IPS DF 6.9 (cell line): Measurements from ENCODE around the gene PMVK.
"Not testable (repeated sequence)": the region's sequence is repeated elsewhere in the genome, so short reads cannot be mapped to it uniquely, and the experiment has no call there.

ENCODE experiments used
- DNase-seq: peaks from one replicate; pipeline ENCODE4 v3.0.0-alpha.2; 2013; ENCODE audit warnings: low read depth, low spot score
- H3K27ac ChIP-seq: one replicate; pipeline ENCODE4 v1.5.1; 2013; ENCODE audit warnings: low read length, control low read depth
- H3K27me3 ChIP-seq: 2 replicates; pipeline ENCODE4 v1.6.1; 2013; ENCODE audit warnings: mild to moderate bottlenecking, low read length; ENCODE audit not compliant: control insufficient read depth, insufficient read depth
- H3K36me3 ChIP-seq: 2 replicates; pipeline ENCODE4 v1.6.1; 2013; ENCODE audit warnings: low read length; ENCODE audit not compliant: control insufficient read depth, insufficient read depth
- H3K4me1 ChIP-seq: 2 replicates; pipeline ENCODE4 v1.6.1; 2013; ENCODE audit warnings: low read length; ENCODE audit not compliant: control insufficient read depth, insufficient read depth
- H3K4me3 ChIP-seq: 2 replicates; pipeline ENCODE4 v1.5.1; 2013; ENCODE audit warnings: mild to moderate bottlenecking, low read length
- H3K9me3 ChIP-seq: 2 replicates; pipeline ENCODE4 v1.6.1; 2013; ENCODE audit warnings: low read length, inconsistent platforms; ENCODE audit not compliant: control insufficient read depth, insufficient read depth
- WGBS: extraction: QIAGEN DNeasy Blood & Tissue Kit; methylation state at CpG from one replicate; pipeline ENCODE4 v1.1.7; 2013; ENCODE audit warnings: mixed read lengths, missing lambda C conversion rate; ENCODE audit not compliant: insufficient read length, insufficient coverage; 5-methylcytosine and 5-hydroxymethylcytosine counted together

The PMVK gene

DNA sequence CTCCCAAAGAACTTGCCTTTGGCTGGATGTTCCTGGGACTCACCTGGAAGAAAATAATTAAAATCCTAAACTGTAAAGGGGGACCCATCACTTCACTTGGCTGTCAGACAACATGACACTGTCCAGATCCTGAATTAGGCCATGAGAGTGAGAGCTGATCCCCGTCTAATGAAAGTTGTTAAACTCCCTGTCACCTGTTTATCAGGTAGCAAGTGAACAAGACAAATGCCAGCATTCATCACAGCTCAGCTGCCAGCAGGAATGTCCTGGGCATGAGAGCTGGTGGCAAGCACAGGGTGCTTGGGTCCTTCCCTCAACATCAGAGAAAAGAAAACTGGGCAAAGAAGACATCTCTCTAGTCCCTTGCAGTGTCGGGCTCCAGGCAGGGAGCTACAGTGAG lies 23.8 kb downstream of the PMVK start:
- H3K36me3 ChIP-seq: no peaks in the 10 kb centered on the region
- WGBS: no CpG with 5 or more reads among the region's 2 CpGs
- H3K4me3 ChIP-seq: no peak overlapping the region

DNA sequence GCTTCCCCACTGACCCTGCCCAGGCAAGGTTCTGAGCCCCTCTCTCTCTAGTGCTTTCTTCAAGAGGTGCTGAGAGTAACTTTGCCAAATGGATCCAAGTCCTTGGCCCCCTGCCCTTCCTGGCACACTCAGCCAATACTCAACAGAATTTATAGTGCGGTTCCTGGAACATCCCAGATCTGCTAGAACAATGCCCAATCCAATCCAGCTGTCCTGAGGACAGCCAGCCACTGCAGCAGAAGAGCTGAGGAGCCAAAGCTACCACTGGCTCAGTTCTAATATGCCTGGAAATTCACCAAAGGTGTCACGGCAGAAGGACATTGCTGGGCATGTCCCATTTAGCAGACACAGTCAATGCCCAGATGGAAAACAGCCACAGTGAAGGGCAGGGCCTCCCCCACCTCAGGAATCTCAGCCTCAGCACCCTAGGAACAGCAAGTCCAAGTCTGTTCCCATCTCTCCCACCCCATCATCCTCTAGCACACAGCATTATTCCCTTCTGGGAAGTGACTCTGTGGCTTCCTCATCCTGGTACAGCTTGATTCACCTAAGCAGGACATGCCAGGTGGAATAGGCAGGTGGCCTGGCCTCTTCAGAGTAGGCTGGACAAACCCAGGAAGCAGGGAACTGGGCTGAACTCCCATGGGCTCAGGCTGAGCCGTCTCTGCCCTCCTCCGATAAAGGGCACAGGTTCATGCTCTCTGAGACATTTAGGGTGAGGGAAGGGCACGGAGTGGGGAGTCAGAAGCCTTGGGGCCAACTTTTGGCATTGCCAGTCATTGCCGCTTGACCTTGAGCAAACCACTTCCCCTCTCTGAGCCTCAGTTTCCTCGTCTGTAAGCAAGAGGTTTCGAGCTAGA lies 24.6 kb downstream of the PMVK start:
- no peaks in the 10 kb centered on the region for H3K36me3 ChIP-seq
- DNase-seq: no peak
- H3K27ac ChIP-seq: no peak overlapping the region
- no peaks in the 10 kb centered on the region for H3K27me3 ChIP-seq
- no peaks in the 10 kb centered on the region; the same call in 1 of the 2 replicates for H3K9me3 ChIP-seq
- no peak overlapping the region for H3K4me3 ChIP-seq
- H3K4me1 ChIP-seq: no peaks in the 10 kb centered on the region
- WGBS: no CpG with 5 or more reads among the region's 8 CpGs

More for the DNA sequence above, 23.8 kb downstream of the PMVK start:
- no peak for DNase-seq
- Histone ChIP-seq H3K9me3 (no peaks in the 10 kb centered on the region; the same call in 1 of the 2 replicates), H3K27ac (no peak overlapping the region), H3K4me1 (no peaks in the 10 kb centered on the region), H3K27me3 (no peaks in the 10 kb centered on the region)

DNA sequence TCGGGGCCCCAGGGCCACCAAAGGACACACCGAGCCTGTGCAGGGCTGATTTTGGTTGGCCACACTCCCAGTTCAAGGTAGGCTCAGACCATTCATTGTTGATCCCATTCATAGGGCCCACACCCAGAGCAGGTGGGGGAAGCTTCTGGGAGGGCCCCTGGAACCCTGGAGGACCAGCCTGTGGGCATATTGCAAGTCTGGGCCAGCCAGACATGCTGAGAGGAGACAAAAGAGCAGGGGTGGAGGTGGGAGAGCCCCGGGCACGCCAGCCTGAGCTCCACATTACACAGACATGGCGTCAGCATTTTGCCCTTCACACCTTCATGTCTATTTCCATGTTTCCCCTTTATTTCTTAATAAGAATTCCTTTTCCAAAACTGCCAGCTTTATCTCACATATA lies 25.7 kb downstream of the PMVK start:
- DNase-seq: no peak
- Histone ChIP-seq H3K36me3 (no peaks in the 10 kb centered on the region), H3K27ac (no peak overlapping the region), H3K27me3 (no peaks in the 10 kb centered on the region), H3K9me3 (no peaks in the 10 kb centered on the region; the same call in 1 of the 2 replicates), H3K4me3 (no peak overlapping the region), H3K4me1 (no peaks in the 10 kb centered on the region)
- WGBS: no CpG with 5 or more reads among the region's 5 CpGs

DNA sequence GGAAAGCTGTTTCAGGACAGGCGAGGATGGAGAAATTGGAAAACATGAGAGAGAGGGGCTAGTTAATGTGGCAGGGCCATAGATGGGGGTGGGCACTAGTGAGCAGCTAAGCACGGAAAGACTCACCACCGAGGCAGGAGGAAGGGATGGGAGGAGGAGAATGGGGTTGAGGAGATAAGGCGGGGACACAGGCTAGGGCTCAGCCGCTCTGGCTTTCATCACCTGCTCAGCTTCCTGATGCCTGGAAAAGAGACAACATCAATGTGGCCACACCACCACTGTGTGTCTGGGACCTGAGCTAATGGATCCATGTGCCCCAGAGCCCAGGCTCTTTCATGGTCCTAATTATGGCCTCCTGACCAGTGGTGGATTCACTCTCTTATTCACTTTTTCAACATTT lies 27.6 kb downstream of the PMVK start:
- no CpG with 5 or more reads among the region's 5 CpGs for WGBS
- Histone ChIP-seq H3K36me3 (no peaks in the 10 kb centered on the region), H3K4me3 (no peak overlapping the region), H3K27ac (no peak overlapping the region), H3K4me1 (no peaks in the 10 kb centered on the region), H3K9me3 (no peaks in the 10 kb centered on the region; the same call in 1 of the 2 replicates), H3K27me3 (no peaks in the 10 kb centered on the region)
- no peak for DNase-seq

DNA sequence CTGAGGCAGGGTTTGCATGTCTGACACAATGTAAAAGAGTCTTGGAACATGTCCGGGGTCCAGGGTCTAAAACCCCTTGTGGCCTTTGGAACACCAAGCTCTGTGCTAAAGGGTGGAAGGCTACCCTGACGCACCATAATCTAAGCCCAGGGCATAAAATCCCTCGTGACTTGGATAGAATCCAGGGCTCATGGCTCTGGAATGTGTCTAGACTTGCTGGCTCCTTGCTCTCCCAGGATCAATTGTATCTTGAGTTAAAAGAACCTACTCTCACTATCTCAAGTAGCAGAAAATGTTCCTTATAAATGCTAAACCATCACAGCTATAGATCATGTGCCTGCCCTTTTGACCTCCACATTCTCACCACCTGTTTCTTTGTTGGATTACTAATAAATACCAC lies 28.4 kb downstream of the PMVK start:
- not testable (repeated sequence) for H3K27ac ChIP-seq, H3K36me3 ChIP-seq, DNase-seq, H3K9me3 ChIP-seq, H3K27me3 ChIP-seq, H3K4me1 ChIP-seq, H3K4me3 ChIP-seq
- WGBS: no CpG with 5 or more reads among the region's 3 CpGs

DNA sequence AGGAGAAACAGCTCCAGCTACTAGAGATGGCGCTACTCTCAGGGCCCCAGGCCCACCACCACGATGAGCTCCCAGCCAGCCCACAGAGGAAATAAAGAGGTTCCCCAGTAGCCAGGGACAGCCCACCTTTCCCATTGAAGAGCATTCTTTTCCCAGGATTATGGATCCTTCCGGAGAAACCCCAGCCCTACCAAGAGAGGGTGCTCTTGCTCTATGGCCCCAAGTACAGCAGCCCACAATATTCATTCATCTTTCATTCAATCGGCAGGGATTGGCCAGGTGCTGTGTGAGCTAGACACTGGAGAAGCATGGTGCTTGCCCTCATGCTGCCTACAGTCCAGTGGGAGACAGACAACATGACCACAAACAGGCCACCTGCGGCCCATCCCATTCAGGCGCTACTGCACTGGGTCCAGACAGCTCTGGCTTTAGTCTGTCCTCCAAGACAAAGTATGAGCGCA lies 29.9 kb downstream of the PMVK start:
- Histone ChIP-seq H3K4me1 (no peaks in the 10 kb centered on the region), H3K27ac (no peak overlapping the region), H3K9me3 (no peaks in the 10 kb centered on the region; the same call in 1 of the 2 replicates), H3K4me3 (no peak overlapping the region), H3K36me3 (no peaks in the 10 kb centered on the region), H3K27me3 (no peaks in the 10 kb centered on the region)
- WGBS: no CpG with 5 or more reads among the region's 7 CpGs
- DNase-seq: no peak

DNA sequence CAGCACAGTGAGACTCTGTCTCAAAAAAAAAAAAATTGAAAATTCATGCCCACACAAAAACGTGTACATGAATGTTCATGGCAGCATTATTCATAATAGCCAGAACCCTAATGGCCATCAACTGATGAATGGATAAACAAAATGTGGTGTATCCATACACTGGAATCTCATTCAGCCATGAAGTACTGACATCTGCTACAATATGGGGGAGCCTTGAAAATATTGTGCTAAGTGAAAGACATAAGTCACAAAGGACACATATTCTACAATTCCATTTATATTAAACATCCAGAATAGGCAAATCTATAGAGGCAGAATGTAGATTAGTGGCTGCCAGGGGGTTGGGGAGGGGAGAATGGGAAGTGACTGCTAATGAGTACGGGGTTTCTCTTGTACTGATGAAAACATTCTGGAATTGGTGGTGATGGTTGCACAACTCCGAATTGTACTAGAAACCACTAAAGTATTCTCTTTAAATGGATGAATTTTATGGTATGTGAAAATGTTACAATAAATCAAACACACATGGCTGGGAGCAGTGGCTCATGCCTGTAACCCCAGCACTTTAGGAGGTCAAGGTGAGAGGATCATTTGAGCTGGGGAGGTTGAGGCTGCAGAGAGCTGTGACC lies 33.5 kb downstream of the PMVK start:
- Histone ChIP-seq H3K4me1 (no peaks in the 10 kb centered on the region), H3K27ac (no peak overlapping the region), H3K27me3 (no peaks in the 10 kb centered on the region), H3K9me3 (no peaks in the 10 kb centered on the region), H3K36me3 (no peaks in the 10 kb centered on the region), H3K4me3 (no peak overlapping the region)
- no peak for DNase-seq
- WGBS: no CpG with 5 or more reads among the region's 3 CpGs

DNA sequence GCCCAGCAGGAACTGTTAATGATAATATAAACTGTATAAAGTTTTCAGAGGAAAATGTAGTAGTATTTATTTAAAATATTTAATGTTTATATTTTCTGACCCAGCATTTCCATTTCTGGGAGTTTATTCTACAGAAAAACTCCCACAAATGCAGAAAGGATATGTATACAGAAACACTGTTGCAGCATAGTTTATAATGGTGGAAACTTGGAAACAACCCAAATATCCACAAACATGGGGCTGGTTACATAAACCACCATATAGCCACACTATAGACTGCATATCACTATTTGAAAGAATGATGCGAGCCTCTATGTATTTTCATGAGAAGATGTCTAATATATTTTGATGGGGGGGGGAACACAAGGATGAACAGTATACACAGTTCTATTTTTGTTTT lies 34.9 kb downstream of the PMVK start:
- no peak for DNase-seq
- Histone ChIP-seq H3K27ac (no peak overlapping the region), H3K36me3 (no peaks in the 10 kb centered on the region), H3K4me1 (no peaks in the 10 kb centered on the region), H3K9me3 (no peaks in the 10 kb centered on the region), H3K27me3 (no peaks in the 10 kb centered on the region), H3K4me3 (no peak overlapping the region)
- WGBS: no CpG with 5 or more reads among the region's 1 CpG

DNA sequence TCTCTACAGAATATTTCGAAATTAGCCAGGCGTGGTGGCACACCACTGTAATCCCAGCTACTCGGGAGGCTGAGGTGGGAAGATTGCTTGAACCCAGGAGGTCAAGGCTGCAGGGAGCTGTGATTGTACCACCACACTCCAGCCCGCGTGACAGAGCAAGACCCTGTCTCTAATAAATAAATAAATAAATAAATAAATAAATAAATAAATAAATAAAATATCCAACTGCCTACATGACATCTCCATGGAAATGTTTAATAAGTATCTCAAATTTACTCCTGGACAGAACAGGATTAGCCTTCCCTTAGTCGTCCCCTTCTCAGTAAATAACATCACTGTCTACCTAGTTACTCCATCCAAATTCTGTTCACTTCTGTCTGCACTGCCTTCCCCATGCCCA lies 37.5 kb downstream of the PMVK start:
- no peak for DNase-seq
- Histone ChIP-seq H3K36me3 (no peaks in the 10 kb centered on the region), H3K27ac (no peak overlapping the region), H3K9me3 (no peaks in the 10 kb centered on the region), H3K27me3 (no peaks in the 10 kb centered on the region), H3K4me3 (no peak overlapping the region), H3K4me1 (no peaks in the 10 kb centered on the region)
- WGBS: no CpG with 5 or more reads among the region's 6 CpGs

DNA sequence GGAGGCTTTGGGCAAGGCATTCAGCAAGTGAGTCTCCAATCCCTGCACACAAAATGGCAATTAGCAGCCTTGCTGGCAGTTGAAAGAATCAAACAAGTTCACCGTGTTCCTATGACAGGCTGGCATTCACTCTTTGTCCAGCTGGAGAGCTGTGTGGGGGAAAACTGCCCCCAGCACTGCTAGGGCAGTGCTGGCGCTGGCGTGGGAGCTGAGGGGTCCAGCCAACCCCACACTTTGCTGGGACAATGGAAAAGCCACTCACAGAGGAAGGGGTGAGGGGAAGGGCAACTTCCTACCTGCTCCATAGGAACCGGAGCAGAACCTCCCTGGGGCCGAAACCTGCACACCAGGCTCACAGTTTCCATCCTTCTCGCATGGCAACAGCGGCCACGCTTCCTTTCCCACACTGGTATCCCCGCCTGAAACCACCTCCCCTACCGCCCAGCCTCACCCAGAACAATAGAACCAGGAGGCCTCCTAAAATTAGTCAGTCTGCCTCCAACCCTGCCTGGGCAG lies 39.7 kb downstream of the PMVK start:
- Histone ChIP-seq H3K36me3 (no peaks in the 10 kb centered on the region), H3K4me1 (no peaks in the 10 kb centered on the region), H3K27me3 (no peaks in the 10 kb centered on the region), H3K4me3 (no peak overlapping the region), H3K9me3 (no peaks in the 10 kb centered on the region), H3K27ac (no peak overlapping the region)
- DNase-seq: no peak
- WGBS: no CpG with 5 or more reads among the region's 10 CpGs
